Stimulated activated CD8-positive, alpha-beta memory T cell treated with anti-CD3 and anti-CD28 coated beads, Interleukin-12 subunit alpha, Interleukin-12 subunit beta, amount 100 ng/mL, for 4 hours (primary cell): ENCODE measurements around the gene FTMT.
"Not testable (repeated sequence)": the region's sequence is repeated elsewhere in the genome, so short reads cannot be mapped to it uniquely, and the experiment has no call there.

Source experiments
- DNase-seq: peaks from one replicate; pipeline ENCODE4 v3.0.0-alpha.2; 2020; ENCODE audit warnings: low read depth

FTMT gene

GRCh38 chr5:121851643-121852574, at the start of gene FTMT:
Gene FTMT (plus strand): TSS chr5:121851882. CDS start chr5:121851964, 82 bp downstream.
- no peak for DNase-seq

GRCh38 chr5:121805251-121805650, 46.4 kb upstream of the FTMT start:
- DNase-seq: not testable (repeated sequence)

- no peak for DNase-seq
Observed at GRCh38 chr5:121805911-121806310, 45.8 kb upstream of the FTMT start.

- DNase-seq: no peak
Observed at GRCh38 chr5:121816164-121816563, 35.5 kb upstream of the FTMT start.

- DNase-seq: no peak
Observed at GRCh38 chr5:121819682-121820261, 31.9 kb upstream of the FTMT start.

- DNase-seq: no peak
Observed at GRCh38 chr5:121833617-121834016, 18.1 kb upstream of the FTMT start.

- DNase-seq: no peak
Observed at GRCh38 chr5:121834021-121834420, 17.7 kb upstream of the FTMT start.

- no peak for DNase-seq
Observed at GRCh38 chr5:121841892-121842291, 9.8 kb upstream of the FTMT start.

- DNase-seq: no peak
Observed at GRCh38 chr5:121850272-121850671, 1.4 kb upstream of the FTMT start.

GRCh38 chr5:121853850-121854249, 2.2 kb downstream of the FTMT start:
- DNase-seq: no peak

GRCh38 chr5:121862801-121863200, 11.1 kb downstream of the FTMT start:
- DNase-seq: no peak

- no peak for DNase-seq
Observed at GRCh38 chr5:121863753-121864285, 12.1 kb downstream of the FTMT start.

- DNase-seq: no peak
Observed at GRCh38 chr5:121867403-121867802, 15.7 kb downstream of the FTMT start.

GRCh38 chr5:121870489-121870888, 18.8 kb downstream of the FTMT start:
- DNase-seq: no peak

- no peak for DNase-seq
Observed at GRCh38 chr5:121872856-121873255, 21.2 kb downstream of the FTMT start.

- no peak for DNase-seq
Observed at GRCh38 chr5:121873409-121873808, 21.7 kb downstream of the FTMT start.

GRCh38 chr5:121885630-121886029, 33.9 kb downstream of the FTMT start:
- no peak for DNase-seq

GRCh38 chr5:121887727-121888126, 36.0 kb downstream of the FTMT start:
- DNase-seq: no peak

- DNase-seq: no peak
Observed at GRCh38 chr5:121890297-121890858, 38.7 kb downstream of the FTMT start.

- no peak for DNase-seq
Observed at GRCh38 chr5:121897341-121897740, 45.7 kb downstream of the FTMT start.

GRCh38 chr5:121899346-121899745, 47.7 kb downstream of the FTMT start:
- DNase-seq: no peak
